Stomach (tissue), 9 donors: ENCODE results near the gene PTCSC3. TPM values are rescaled to one million over a fixed set of nuclear protein-coding genes. Genes with fewer than 3 reads are reported as not detected.

Experiments used
- DNase-seq, 2 donors: peaks; one replicate each; pipeline versions ENCODE4 v3.0.0 to v3.0.0-alpha.2; 2013 to 2019
- H3K27ac ChIP-seq, 5 donors: fragments of 200-600 bp in 4 of 5; sonication (generic) in 4 of 5; one replicate each; pipeline ENCODE4 v1.5.1; 2013 to 2019; ENCODE audit warnings: mild to moderate bottlenecking in 1 of 5, moderate library complexity in 1 of 5
- H3K27me3 ChIP-seq, 3 donors: fragments of 200-600 bp; sonication (generic); one replicate each; pipeline ENCODE4 v1.5.1; 2017 to 2019; ENCODE audit warnings: mixed run types in 1 of 3
- H3K36me3 ChIP-seq, 4 donors: fragments of 200-600 bp; sonication (generic); 1 replicate in 3 of 4; 2 replicates in 1 of 4; pipeline ENCODE4 v1.5.1; 2016 to 2019
- H3K4me1 ChIP-seq, 4 donors: fragments of 200-600 bp; sonication (generic); one replicate each; pipeline ENCODE4 v1.5.1; 2016 to 2019
- H3K4me3 ChIP-seq, 4 donors: fragments of 200-600 bp; sonication (generic) in 3 of 4; one replicate each; pipeline ENCODE4 v1.5.1; 2016 to 2019; ENCODE audit warnings: mild to moderate bottlenecking in 1 of 4
- H3K9me3 ChIP-seq, 4 donors: fragments of 200-600 bp; sonication (generic); one replicate each; pipeline ENCODE4 v1.5.1; 2016 to 2019
- EP300 ChIP-seq: sonication (generic); formaldehyde crosslinking; IDR thresholded peaks from one replicate; pipeline ENCODE4 v1.6.1; 2017; ENCODE audit warnings: antibody characterized with exemption
- POLR2A ChIP-seq, 4 donors: fragments of 450-650 bp; IDR thresholded peaks; one replicate each; pipeline ENCODE4 v1.6.1; 2016; ENCODE audit warnings: antibody characterized with exemption in 4 of 4, control low read depth in 2 of 4, mild to moderate bottlenecking in 1 of 4, moderate library complexity in 1 of 4
- POLR2AphosphoS5 ChIP-seq, 3 donors: sonication (generic); formaldehyde crosslinking; IDR thresholded peaks; one replicate each; pipeline ENCODE4 v1.6.1; 2016; ENCODE audit warnings: antibody characterized with exemption in 3 of 3
- WGBS, 5 donors: extraction: QIAGEN DNeasy Blood & Tissue Kit in 3 of 5; methylation state at CpG; one replicate each; pipeline versions ENCODE4 v1.1.5 to v1.1.7; 2013 to 2018; 5-methylcytosine and 5-hydroxymethylcytosine counted together
- intact Hi-C: fragments of 100-400 bp; cut with DNase I; formaldehyde crosslinking; loops from one replicate; pipeline ENCODE4 v1.15.1; 2023; ENCODE audit warnings: low total_unique reads
- polyA plus RNA-seq, 3 donors: library from polyadenylated mRNA; stranded (reverse); fragments of 200-250 nt; gene quantifications; one replicate each; pipeline ENCODE4 v1.2.3, GENCODE V29; 2013
- total RNA-seq, 5 donors: library from RNA; depleted of rRNA; stranded (reverse); fragments of >200 nt; gene quantifications; one replicate each; pipeline versions ENCODE4 v1.1.0 to v1.2.3, GENCODE V29; 2014 to 2016
- TF ChIP-seq, protein P1 (sequence below), 7 experiments: fragments of 450-650 bp in 4 of 7; fragments of 200-600 bp in 3 of 7; sonication (generic) in 3 of 7; IDR thresholded peaks; one replicate each; pipeline ENCODE4 v1.5.1; 2016 to 2019; ENCODE audit warnings: antibody characterized with exemption in 7 of 7, control low read depth in 2 of 7, mild to moderate bottlenecking in 1 of 7
- donor health status: healthy with polysubstance abuse.
- donor health status: Bipolar disorder and iron deficiency.
- donor health status: healthy.

Gene PTCSC3
- total and polyA plus RNA-seq, 8 donors = 0.65 TPM; not detected in 7

DNA sequence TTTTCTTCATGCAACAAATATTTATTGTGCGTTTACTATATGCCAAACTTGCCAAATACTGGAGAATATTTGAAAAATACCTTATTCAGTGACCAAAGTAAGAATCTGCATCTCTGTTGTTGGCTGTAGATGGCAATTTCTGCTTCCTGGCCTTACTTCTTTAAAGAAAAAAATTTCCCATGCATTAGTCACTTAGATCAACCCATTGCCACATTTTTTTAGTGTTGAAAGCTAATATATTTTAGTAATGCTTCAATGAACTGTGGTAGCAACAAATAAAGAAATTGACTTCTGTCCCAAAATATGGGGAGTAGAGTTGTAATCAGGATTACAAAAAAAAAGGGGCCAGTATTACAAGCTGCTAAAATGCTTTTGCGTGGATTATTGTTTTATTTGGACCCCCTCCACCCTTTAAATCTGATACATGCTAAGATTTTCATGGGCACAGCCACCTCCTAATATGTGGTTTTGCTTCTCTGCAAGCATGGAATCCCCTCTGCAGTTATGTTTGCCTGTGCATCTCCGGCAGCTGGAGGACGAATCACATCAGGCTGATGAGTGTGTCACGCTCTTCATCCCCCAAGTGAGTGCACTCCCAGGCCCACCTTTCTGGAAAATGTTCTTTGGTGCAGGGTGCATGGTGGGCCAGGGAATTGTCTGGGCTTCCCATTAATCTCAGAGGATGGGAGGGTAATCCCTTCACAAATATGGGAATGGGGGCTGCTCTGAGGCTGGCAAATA lies 38.1 kb upstream of the PTCSC3 start:
- WGBS, 5 donors = 52 to 66% (median 61%) methylated on average over 5 of the region's 5 CpGs
- DNase-seq = no peak
- no peaks in the 10 kb centered on the region for H3K36me3 ChIP-seq
- no peaks in the 10 kb centered on the region for H3K9me3 ChIP-seq
- H3K27me3 ChIP-seq = no peaks in the 10 kb centered on the region
- intact Hi-C loops = no loop called here
- no peak overlapping the region for H3K4me3 ChIP-seq
- peaks cover 13 to 40% (median 22%) of the 10 kb centered on the region in 4 donors for H3K4me1 ChIP-seq
- H3K27ac ChIP-seq = peak overlapping the region in 4 of 5 donors; percentile 20 to 83 (median 65)
- no peak for TF ChIP-seq POLR2AphosphoS5 (IDR thresholded peaks at IDR 0.05)

DNA sequence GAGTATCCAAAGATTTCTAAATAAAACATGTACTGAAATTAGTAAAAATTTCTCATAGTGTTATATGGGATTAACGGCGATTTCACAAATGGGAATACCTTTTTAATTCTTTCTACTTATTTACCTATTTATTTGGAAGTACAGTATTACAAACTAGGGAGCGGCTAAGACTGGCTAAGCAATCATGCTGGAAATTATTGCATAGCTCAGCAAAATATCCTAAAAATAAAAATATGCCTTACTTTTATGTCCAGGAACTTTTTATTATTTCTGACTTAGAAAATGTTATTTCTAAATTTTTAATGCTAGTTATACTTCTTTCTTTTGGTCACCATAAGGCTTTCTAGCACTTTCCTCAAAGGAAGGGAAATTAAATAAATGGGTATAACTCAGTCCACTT lies 36.5 kb upstream of the PTCSC3 start:
- H3K36me3 ChIP-seq = no peaks in the 10 kb centered on the region
- peaks cover 15 to 45% (median 21%) of the 10 kb centered on the region in 4 donors for H3K4me1 ChIP-seq
- 92 to 99% (median 96%) methylated on average over 3 of the region's 3 CpGs for WGBS, 5 donors
- TF ChIP-seq POLR2AphosphoS5 (IDR thresholded peaks at IDR 0.05) (no peak), POLR2A (IDR thresholded peaks at IDR 0.05) (no peak), EP300 (no peak)
- TF ChIP-seq, protein P1, sequence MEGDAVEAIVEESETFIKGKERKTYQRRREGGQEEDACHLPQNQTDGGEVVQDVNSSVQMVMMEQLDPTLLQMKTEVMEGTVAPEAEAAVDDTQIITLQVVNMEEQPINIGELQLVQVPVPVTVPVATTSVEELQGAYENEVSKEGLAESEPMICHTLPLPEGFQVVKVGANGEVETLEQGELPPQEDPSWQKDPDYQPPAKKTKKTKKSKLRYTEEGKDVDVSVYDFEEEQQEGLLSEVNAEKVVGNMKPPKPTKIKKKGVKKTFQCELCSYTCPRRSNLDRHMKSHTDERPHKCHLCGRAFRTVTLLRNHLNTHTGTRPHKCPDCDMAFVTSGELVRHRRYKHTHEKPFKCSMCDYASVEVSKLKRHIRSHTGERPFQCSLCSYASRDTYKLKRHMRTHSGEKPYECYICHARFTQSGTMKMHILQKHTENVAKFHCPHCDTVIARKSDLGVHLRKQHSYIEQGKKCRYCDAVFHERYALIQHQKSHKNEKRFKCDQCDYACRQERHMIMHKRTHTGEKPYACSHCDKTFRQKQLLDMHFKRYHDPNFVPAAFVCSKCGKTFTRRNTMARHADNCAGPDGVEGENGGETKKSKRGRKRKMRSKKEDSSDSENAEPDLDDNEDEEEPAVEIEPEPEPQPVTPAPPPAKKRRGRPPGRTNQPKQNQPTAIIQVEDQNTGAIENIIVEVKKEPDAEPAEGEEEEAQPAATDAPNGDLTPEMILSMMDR (IDR thresholded peaks at IDR 0.05) = no peak
- DNase-seq = no peak
- intact Hi-C loops = no loop called here
- H3K27ac ChIP-seq = peak overlapping the region in 1 of 5 donors; percentile 27
- H3K4me3 ChIP-seq = no peak overlapping the region
- no peaks in the 10 kb centered on the region for H3K27me3 ChIP-seq
- H3K9me3 ChIP-seq = no peaks in the 10 kb centered on the region

DNA sequence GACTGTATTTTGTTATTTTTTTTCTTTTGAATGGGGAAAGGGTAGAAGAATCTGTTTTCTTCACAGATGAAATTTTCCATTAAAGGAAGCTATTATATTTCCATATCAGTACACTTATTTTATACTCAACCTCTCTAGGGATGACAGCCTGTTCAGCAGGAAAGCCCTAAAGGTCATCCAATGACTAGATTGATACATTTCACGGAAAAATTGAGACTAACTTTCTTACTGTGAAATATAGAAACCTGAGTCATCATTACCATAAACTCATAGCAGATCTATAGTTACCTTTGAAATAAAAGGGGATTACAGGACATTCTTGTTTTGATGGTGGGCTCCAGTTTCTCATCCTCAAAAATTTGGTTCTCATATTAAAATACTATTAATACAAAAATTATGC lies 36.1 kb upstream of the PTCSC3 start:
- no peaks in the 10 kb centered on the region for H3K9me3 ChIP-seq
- intact Hi-C loops = no loop called here
- H3K27ac ChIP-seq = peak overlapping the region in 1 of 5 donors; percentile 27
- H3K4me1 ChIP-seq = peaks cover 15 to 45% (median 19%) of the 10 kb centered on the region in 4 donors
- WGBS, 5 donors = 39 to 80% (median 54%) methylated on average over 1 of the region's 1 CpG
- H3K27me3 ChIP-seq = no peaks in the 10 kb centered on the region
- H3K36me3 ChIP-seq = no peaks in the 10 kb centered on the region
- H3K4me3 ChIP-seq = no peak overlapping the region
- TF ChIP-seq POLR2AphosphoS5 (IDR thresholded peaks at IDR 0.05) = no peak
- no peak for DNase-seq

DNA sequence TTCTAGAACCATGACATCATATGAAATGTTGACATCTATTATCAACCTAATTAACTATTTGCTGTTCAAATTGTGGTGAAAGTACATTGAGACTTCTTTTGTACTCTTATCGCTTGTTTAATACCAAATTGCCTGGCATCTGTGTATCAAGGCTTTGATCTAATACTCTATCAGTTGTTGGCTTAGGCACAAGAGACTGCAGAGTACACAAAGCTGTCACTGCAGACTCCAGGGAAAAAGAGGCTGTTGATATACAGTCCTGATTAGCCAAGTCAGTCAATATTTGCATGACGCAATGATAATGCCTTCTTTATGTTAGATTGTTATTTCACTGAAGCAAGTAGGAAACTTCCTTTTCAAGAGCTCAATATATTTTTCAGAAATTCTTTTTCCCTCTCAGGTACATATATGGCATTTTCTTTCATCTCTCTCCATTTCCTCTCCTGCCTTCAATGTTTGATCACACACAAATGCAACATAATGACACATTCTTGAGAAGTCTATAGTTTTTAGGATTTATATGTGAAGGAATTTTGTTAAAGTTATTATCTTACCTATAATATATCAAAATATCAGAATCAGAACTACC lies 32.3 kb upstream of the PTCSC3 start:
- no peaks in the 10 kb centered on the region for H3K36me3 ChIP-seq
- H3K27ac ChIP-seq = peak overlapping the region in 1 of 5 donors; percentile 66
- intact Hi-C loops = no loop called here
- peaks cover 0 to 3% (median 0%) of the 10 kb centered on the region in 4 donors for H3K9me3 ChIP-seq
- no peak for TF ChIP-seq POLR2A (IDR thresholded peaks at IDR 0.05)
- TF ChIP-seq, protein P1 (IDR thresholded peaks at IDR 0.05) = no peak
- peak in 2 of 3 donors; percentile 97 to 98 for TF ChIP-seq POLR2AphosphoS5 (IDR thresholded peaks at IDR 0.05)
- TF ChIP-seq EP300 = no peak
- DNase-seq = peak; percentile 25 to 38
- H3K4me1 ChIP-seq = peaks cover 0 to 9% (median 4%) of the 10 kb centered on the region in 4 donors
- whole genome bisulfite sequencing, 5 donors = 28 to 42% (median 36%) methylated on average over 2 of the region's 2 CpGs
- no peak overlapping the region for H3K4me3 ChIP-seq
- no peaks in the 10 kb centered on the region for H3K27me3 ChIP-seq

DNA sequence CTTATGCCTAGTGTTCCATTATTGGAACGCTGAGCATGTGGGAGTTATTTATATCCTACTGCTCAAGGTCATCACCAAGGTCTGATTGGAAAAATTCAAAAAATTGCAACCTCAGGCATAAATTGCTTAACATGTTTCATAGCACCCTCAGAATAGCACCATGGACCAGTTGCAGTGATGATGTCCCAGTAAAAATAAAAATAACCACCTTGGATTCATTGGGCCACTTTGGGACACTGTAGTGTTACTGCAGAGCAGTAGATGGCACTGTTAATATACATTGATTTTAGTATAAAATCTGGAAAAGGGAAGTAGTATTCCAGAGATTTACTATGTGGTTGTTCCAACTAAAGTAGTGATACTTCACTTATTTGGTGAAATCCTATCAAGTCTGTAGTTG lies 31.0 kb upstream of the PTCSC3 start:
- no peaks in the 10 kb centered on the region for H3K36me3 ChIP-seq
- H3K4me3 ChIP-seq = no peak overlapping the region
- intact Hi-C loops = no loop called here
- peak in 1 of 2 donors; percentile 5 for DNase-seq
- TF ChIP-seq, protein P1 (IDR thresholded peaks at IDR 0.05) = peak in 4 of 7 experiments; percentile 20 to 67 (median 36)
- TF ChIP-seq EP300 = no peak
- 80 to 96% (median 92%) methylated on average over 1 of the region's 1 CpG for WGBS, 5 donors
- H3K9me3 ChIP-seq = peaks cover 0 to 7% (median 4%) of the 10 kb centered on the region in 4 donors
- H3K4me1 ChIP-seq = peaks cover 0 to 8% (median 4%) of the 10 kb centered on the region in 4 donors
- no peaks in the 10 kb centered on the region for H3K27me3 ChIP-seq
- peak overlapping the region in 2 of 5 donors; percentile 22 to 39 for H3K27ac ChIP-seq
